H1 (cell line): ENCODE data around the gene TPP1. TPM values are rescaled to one million over a fixed set of nuclear protein-coding genes. Genes with fewer than 3 reads are reported as not detected.

ENCODE experiments used
- CTCF ChIA-PET: fragments of 300-600 bp; sonication (Branson Sonifier 250); formaldehyde crosslinking; loops from one replicate; lab custom pipeline; 2021; ENCODE audit not compliant: partially characterized antibody; lab: Charles Lee
- POLR2A ChIA-PET: fragments of 300-600 bp; sonication (Branson Sonifier 250); formaldehyde crosslinking; loops from one replicate; lab custom pipeline; 2021; ENCODE audit warnings: inconsistent platforms; ENCODE audit not compliant: partially characterized antibody; lab: Charles Lee
- DNase-seq, 2 experiments: peaks; one replicate each; pipeline versions ENCODE4 v3.0.0 to v3.0.0-alpha.2; 2010 to 2022; ENCODE audit warnings: low spot score in 2 of 2, low read depth in 1 of 2, mixed read lengths in 1 of 2
- FAIRE-seq: peaks from 2 replicates; lab custom pipeline; 2011; peaks lifted over from hg19 to GRCh38; lab: Jason Lieb, UNC
- H2AFZ ChIP-seq: 2 replicates; pipeline ENCODE4 v1.8.1; 2012; ENCODE audit warnings: low read length, inconsistent platforms
- H2AK5ac ChIP-seq: 2 replicates; pipeline ENCODE4 v1.6.1; 2013; ENCODE audit warnings: low read depth, low read length
- H2BK120ac ChIP-seq: replicated peaks from 2 replicates; pipeline ENCODE3; 2013; ENCODE audit warnings: low read depth, low read length, inconsistent platforms
- H2BK12ac ChIP-seq: 2 replicates; pipeline ENCODE4 v1.6.1; 2013; ENCODE audit warnings: low read depth, low read length
- H2BK15ac ChIP-seq: 2 replicates; pipeline ENCODE4 v1.6.1; 2013; ENCODE audit warnings: low read length
- H2BK20ac ChIP-seq: 2 replicates; pipeline ENCODE4 v1.6.1; 2013; ENCODE audit warnings: low read length
- H2BK5ac ChIP-seq: 2 replicates; pipeline ENCODE4 v1.6.1; 2013; ENCODE audit warnings: low read depth, low read length
- H3K14ac ChIP-seq: 2 replicates; pipeline ENCODE4 v1.6.1; 2013; ENCODE audit warnings: inconsistent platforms; ENCODE audit not compliant: insufficient read length
- H3K18ac ChIP-seq: 2 replicates; pipeline ENCODE4 v1.6.1; 2013; ENCODE audit warnings: low read length; ENCODE audit errors: extremely low read depth
- H3K23ac ChIP-seq: 2 replicates; pipeline ENCODE4 v1.6.1; 2013; ENCODE audit warnings: inconsistent platforms; ENCODE audit not compliant: insufficient read length
- H3K23me2 ChIP-seq: 2 replicates; pipeline ENCODE4 v1.6.1; 2013; ENCODE audit warnings: low read depth, low read length
- H3K27ac ChIP-seq: 2 replicates; pipeline ENCODE4 v1.6.1; 2011; ENCODE audit warnings: low read depth, low read length, inconsistent platforms
- H3K27me3 ChIP-seq, 4 experiments: replicated peaks in 1 of 4; 1 replicate in 1 of 4; 2 replicates in 3 of 4; pipeline versions ENCODE4 v1.6.1 to v1.8.1; 2011 to 2013; ENCODE audit warnings: low read length in 3 of 4, mild to moderate bottlenecking in 3 of 4, inconsistent platforms in 2 of 4, mixed read lengths in 2 of 4, moderate library complexity in 1 of 4; ENCODE audit not compliant: control insufficient read depth in 3 of 4, insufficient read depth in 3 of 4; ENCODE audit errors: extremely low read depth in 1 of 4
- H3K36me3 ChIP-seq, 4 experiments: 2 replicates each; pipeline versions ENCODE4 v1.6.1 to v1.8.1; 2011 to 2013; ENCODE audit warnings: mild to moderate bottlenecking in 4 of 4, low read length in 3 of 4, moderate library complexity in 2 of 4, control low read depth in 1 of 4, inconsistent platforms in 1 of 4; ENCODE audit not compliant: insufficient read depth in 4 of 4, control insufficient read depth in 2 of 4
- H3K4ac ChIP-seq: replicated peaks from 2 replicates; pipeline ENCODE3; 2013; ENCODE audit warnings: low read length, low read depth, mixed read lengths, inconsistent platforms; ENCODE audit not compliant: insufficient read length
- H3K4me1 ChIP-seq, 4 experiments: replicated peaks in 1 of 4; 1 replicate in 1 of 4; 2 replicates in 3 of 4; pipeline versions ENCODE4 v1.6.1 to v1.8.1; 2011 to 2013; ENCODE audit warnings: low read length in 3 of 4, inconsistent platforms in 2 of 4, mixed read lengths in 1 of 4; ENCODE audit not compliant: insufficient read depth in 4 of 4, control insufficient read depth in 3 of 4
- H3K4me2 ChIP-seq, 2 experiments: 2 replicates each; pipeline versions ENCODE4 v1.6.1 to v1.8.1; 2011 to 2013; ENCODE audit warnings: low read depth in 2 of 2, low read length in 2 of 2, control low read depth in 1 of 2, inconsistent platforms in 1 of 2, mild to moderate bottlenecking in 1 of 2; ENCODE audit not compliant: insufficient read depth in 1 of 2
- H3K4me3 ChIP-seq, 4 experiments: fragments of 200-600, 300-600 bp in 1 of 4; sonication (generic), shearing (Covaris generic), sonication (Bioruptor Twin) in 1 of 4; 2 replicates each; pipeline versions ENCODE4 v1.5.1 to v1.8.1; 2011 to 2016; ENCODE audit warnings: low read length in 4 of 4, low read depth in 3 of 4, control low read depth in 2 of 4, inconsistent platforms in 2 of 4, mild to moderate bottlenecking in 2 of 4, mixed read lengths in 1 of 4, moderate library complexity in 1 of 4; ENCODE audit not compliant: insufficient read depth in 2 of 4; ENCODE audit errors: extremely low read depth in 1 of 4
- H3K56ac ChIP-seq: replicated peaks from 2 replicates; pipeline ENCODE3; 2013; ENCODE audit warnings: low read depth, mild to moderate bottlenecking, mixed read lengths, low read length, inconsistent platforms; ENCODE audit not compliant: insufficient read length
- H3K79me1 ChIP-seq: 2 replicates; pipeline ENCODE4 v1.6.1; 2013; ENCODE audit warnings: low read depth, low read length, control low read depth
- H3K79me2 ChIP-seq, 2 experiments: 2 replicates each; pipeline versions ENCODE4 v1.6.1 to v1.8.1; 2012 to 2013; ENCODE audit warnings: low read length in 2 of 2, mild to moderate bottlenecking in 2 of 2, inconsistent platforms in 1 of 2; ENCODE audit not compliant: insufficient read depth in 2 of 2, control insufficient read depth in 1 of 2
- H3K9ac ChIP-seq, 4 experiments: replicated peaks in 1 of 4; 1 replicate in 1 of 4; 2 replicates in 3 of 4; pipeline versions ENCODE4 v1.6.1 to v1.8.1; 2011 to 2013; ENCODE audit warnings: low read depth in 3 of 4, low read length in 3 of 4, control low read depth in 2 of 4, mild to moderate bottlenecking in 2 of 4, moderate library complexity in 2 of 4, inconsistent platforms in 1 of 4; ENCODE audit errors: extremely low read depth in 1 of 4
- H3K9me3 ChIP-seq, 2 experiments: 2 replicates each; pipeline versions ENCODE4 v1.6.1 to v1.8.1; 2012 to 2013; ENCODE audit warnings: mild to moderate bottlenecking in 2 of 2, moderate library complexity in 2 of 2, control low read depth in 1 of 2, inconsistent platforms in 1 of 2, low read depth in 1 of 2, low read length in 1 of 2, mixed read lengths in 1 of 2; ENCODE audit not compliant: insufficient read depth in 2 of 2
- H4K20me1 ChIP-seq, 2 experiments: replicated peaks in 1 of 2; 2 replicates each; pipeline versions ENCODE3 to v1.8.1; 2011 to 2013; ENCODE audit warnings: inconsistent platforms in 2 of 2, low read length in 2 of 2, mild to moderate bottlenecking in 1 of 2; ENCODE audit not compliant: insufficient read depth in 2 of 2, control insufficient read depth in 1 of 2
- H4K5ac ChIP-seq: 2 replicates; pipeline ENCODE4 v1.6.1; 2013; ENCODE audit warnings: low read length, low read depth, mixed read lengths, inconsistent platforms; ENCODE audit not compliant: insufficient read length
- H4K8ac ChIP-seq: 2 replicates; pipeline ENCODE4 v1.8.0; 2013; ENCODE audit warnings: mild to moderate bottlenecking, moderate library complexity, low read length, inconsistent platforms; ENCODE audit not compliant: insufficient read depth; ENCODE audit errors: extremely low read depth
- H4K91ac ChIP-seq: replicated peaks from 2 replicates; pipeline ENCODE3; 2013; ENCODE audit warnings: low read length, mixed read lengths, inconsistent platforms; ENCODE audit not compliant: insufficient read length
- ASH2L ChIP-seq: fragments of 200-600, 300-600 bp; sonication (generic); IDR thresholded peaks from one replicate; pipeline ENCODE4 v1.7.1; 2017; ENCODE audit warnings: low read length
- CBX8 ChIP-seq: fragments of 300-800, 300-1000 bp; sonication (generic); IDR thresholded peaks from 2 replicates; pipeline ENCODE4 v1.7.1; 2016; ENCODE audit warnings: low read depth, low read length, borderline replicate concordance
- CHD1 ChIP-seq: IDR thresholded peaks from 2 replicates; pipeline ENCODE4 v1.6.1; 2012; ENCODE audit warnings: low read depth, low read length, improper control_type of control experiment
- CREB1 ChIP-seq: IDR thresholded peaks from 2 replicates; pipeline ENCODE4 v1.6.1; 2012; ENCODE audit warnings: inconsistent platforms
- EZH2 ChIP-seq: fragments of 200-600 bp; sonication (generic); IDR thresholded peaks from 2 replicates; pipeline ENCODE4 v1.7.1; 2012; ENCODE audit warnings: low read depth, mild to moderate bottlenecking, moderate library complexity, low read length, inconsistent platforms; ENCODE audit not compliant: severe bottlenecking
- GTF2F1 ChIP-seq: IDR thresholded peaks from 2 replicates; pipeline ENCODE4 v1.6.1; 2012; ENCODE audit warnings: low read depth, low read length, improper control_type of control experiment, borderline replicate concordance
- KDM5A ChIP-seq: fragments of 200-600 bp; IDR thresholded peaks from 2 replicates; pipeline ENCODE4 v1.7.1; 2012; ENCODE audit warnings: mild to moderate bottlenecking, low read length, inconsistent platforms, mixed read lengths
- SAP30 ChIP-seq: fragments of 300-600 bp; sonication (generic); IDR thresholded peaks from 2 replicates; pipeline ENCODE4 v1.7.1; 2012; ENCODE audit warnings: low read length, moderate library complexity, mild to moderate bottlenecking, inconsistent platforms; ENCODE audit not compliant: insufficient read depth, insufficient replicate concordance
- SP4 ChIP-seq: IDR thresholded peaks from 2 replicates; pipeline ENCODE4 v1.6.1; 2012; ENCODE audit warnings: low read length, inconsistent platforms
- TAF7 ChIP-seq: optimal IDR thresholded peaks from 2 replicates; pipeline ENCODE3; 2011; ENCODE audit warnings: low read depth, mild to moderate bottlenecking, inconsistent platforms, low read length, moderate library complexity, borderline replicate concordance
- USF2 ChIP-seq: IDR thresholded peaks from 2 replicates; pipeline ENCODE4 v1.6.1; 2011; ENCODE audit warnings: low read length, improper control_type of control experiment
- WGBS, 2 experiments: shearing (Covaris generic) in 1 of 2; methylation state at CpG; one replicate each; pipeline versions ENCODE4 v1.1.6 to v1.1.7; 2013 to 2015; ENCODE audit warnings: low lambda C conversion rate in 2 of 2, mixed read lengths in 2 of 2, inconsistent platforms in 1 of 2, low coverage in 1 of 2, missing lambda C conversion rate in 1 of 2; ENCODE audit not compliant: insufficient replicate concordance in 2 of 2, insufficient coverage in 1 of 2, insufficient read length in 1 of 2; ENCODE audit errors: extremely low coverage in 1 of 2, missing lambda C conversion rate in 1 of 2; 5-methylcytosine and 5-hydroxymethylcytosine counted together
- polyA plus RNA-seq, 7 experiments: library from polyadenylated mRNA; depleted of rRNA in 3 of 7; stranded (reverse) in 5 of 7; unstranded in 2 of 7; fragments of >200 nt in 5 of 7; fragments of 200-250 nt in 2 of 7; gene quantifications; 1 replicate in 5 of 7; 2 replicates in 1 of 7; 4 replicates in 1 of 7; pipeline versions ENCODE4 v1.2.1 to v1.2.3, GENCODE V29; 2011 to 2013; ENCODE audit warnings: missing spikeins in 2 of 7, mixed read lengths in 2 of 7
- total RNA-seq: library from RNA; stranded (reverse); fragmentation: NEBNext Ultra II Directional; extraction: Animal tissue kit (Norgen Biotek cat#: 25700); gene quantifications from 2 replicates; pipeline ENCODE4 v1.2.1, GENCODE V29; 2021

Gene TPP1
- total and polyA plus RNA-seq, 2 of the 8 experiments (the other 6 are each of a cell fraction or from before 2014, with no cell fraction given), result 36.1 to 77.5 TPM

- H2BK15ac ChIP-seq, result no peak overlapping the region
- H3K18ac ChIP-seq, result no peak overlapping the region
- H3K36me3 ChIP-seq, result peaks cover 0 to 10% (median 1%) of the 10 kb centered on the region in 4 experiments; a peak in 3 of 8 replicates
- no peak overlapping the region for H3K4me3 ChIP-seq
- no peak overlapping the region for H3K56ac ChIP-seq
- H2BK120ac ChIP-seq, result no peak overlapping the region
- DNase-seq (peak in 1 of 2 experiments; percentile 32), FAIRE-seq (no peak)
- no peaks in the 10 kb centered on the region for H3K4me1 ChIP-seq
- POLR2A ChIA-PET, result interaction anchor here (1.0 to 4.8 kb wide), 5 partner anchors 9 to 18 kb away, joined by 3 to 22 read pairs (median 6); partner anchors contain the start of genes ILK, RRP8 and TAF10
- H3K23ac ChIP-seq, result no peak overlapping the region
- no peak overlapping the region for H3K4me2 ChIP-seq
- no peak overlapping the region for H4K91ac ChIP-seq
- peaks cover 0 to 4% of the 10 kb centered on the region in 2 experiments for H4K20me1 ChIP-seq
- 0 out of 2 replicates have a peak overlapping the region, but pooled peaks have one; percentile 60 for H2BK12ac ChIP-seq
- H2AFZ ChIP-seq, result no peak overlapping the region
- H3K23me2 ChIP-seq, result no peaks in the 10 kb centered on the region; the same call in 1 of the 2 replicates
- no peak overlapping the region for H2AK5ac ChIP-seq
- no peak overlapping the region for H2BK20ac ChIP-seq
- no peak overlapping the region for H3K4ac ChIP-seq
- H4K8ac ChIP-seq, result no peak overlapping the region
- no peaks in the 10 kb centered on the region for H3K27me3 ChIP-seq
- 95% methylated on average over 3 of the region's 3 CpGs; no CpG with 5 or more reads in 1 of the 2 experiments for WGBS, 2 experiments
- H3K79me2 ChIP-seq, result no peaks in the 10 kb centered on the region
- H3K27ac ChIP-seq, result no peak overlapping the region
- H4K5ac ChIP-seq, result no peak overlapping the region
- H3K14ac ChIP-seq, result no peak overlapping the region
- H3K9me3 ChIP-seq, result no peaks in the 10 kb centered on the region
- no peak overlapping the region; the same call in 1 of the 2 replicates for H2BK5ac ChIP-seq
- no peak overlapping the region for H3K9ac ChIP-seq
- H3K79me1 ChIP-seq, result no peaks in the 10 kb centered on the region; the same call in 1 of the 2 replicates
- CTCF ChIA-PET, result interaction anchor here (0.9 to 3.8 kb wide), 17 partner anchors 7 to 215 kb away, joined by 3 to 26 read pairs (median 4); partner anchors contain the start of gene RRP8
- TF ChIP-seq CBX8, result no peak
- no peak for TF ChIP-seq EZH2
- no peak for TF ChIP-seq TAF7
- no peak for TF ChIP-seq GTF2F1
- no peak for TF ChIP-seq ASH2L
- no peak for TF ChIP-seq CHD1
- no peak for TF ChIP-seq CREB1
- TF ChIP-seq SAP30, result no peak
- TF ChIP-seq SP4, result no peak
- no peak for TF ChIP-seq KDM5A
- TF ChIP-seq USF2, result no peak
Measured at GRCh38 chr11:6594142-6594768, 25.0 kb downstream of the TPP1 start.
